WTC11 (cell line): ENCODE data around the gene INF2.

Source experiments
- MAX ChIP-seq: sonication (generic); formaldehyde crosslinking; IDR thresholded peaks from 2 replicates; pipeline ENCODE4 v1.8.0; 2022; ENCODE audit warnings: mild to moderate bottlenecking, missing genetic modification reagents
- TEAD4 ChIP-seq: sonication (generic); formaldehyde crosslinking; IDR thresholded peaks from 2 replicates; pipeline ENCODE4 v1.8.0; 2022; ENCODE audit warnings: mild to moderate bottlenecking, missing genetic modification reagents
- ZBTB21 ChIP-seq: sonication (generic); formaldehyde crosslinking; IDR thresholded peaks from 2 replicates; pipeline ENCODE4 v1.8.1; 2023; ENCODE audit warnings: mild to moderate bottlenecking, missing genetic modification reagents, borderline replicate concordance

- TF ChIP-seq MAX (CRISPR knock-in tag) (no peak), TEAD4 (CRISPR knock-in tag) (no peak), ZBTB21 (no peak)
These were observed 67.2 kb downstream of the INF2 start for GRCh38 chr14:104756477-104757237.
